ENCODE data around the gene TMA7. TPM values are rescaled to one million over a fixed set of nuclear protein-coding genes. Genes with fewer than 3 reads are reported as not detected.

TMA7 gene
- total and polyA plus RNA-seq, 2 donors (not counting 3 experiments of a cell fraction or from before 2014, with no cell fraction given), result 137 to 306 TPM

DNA sequence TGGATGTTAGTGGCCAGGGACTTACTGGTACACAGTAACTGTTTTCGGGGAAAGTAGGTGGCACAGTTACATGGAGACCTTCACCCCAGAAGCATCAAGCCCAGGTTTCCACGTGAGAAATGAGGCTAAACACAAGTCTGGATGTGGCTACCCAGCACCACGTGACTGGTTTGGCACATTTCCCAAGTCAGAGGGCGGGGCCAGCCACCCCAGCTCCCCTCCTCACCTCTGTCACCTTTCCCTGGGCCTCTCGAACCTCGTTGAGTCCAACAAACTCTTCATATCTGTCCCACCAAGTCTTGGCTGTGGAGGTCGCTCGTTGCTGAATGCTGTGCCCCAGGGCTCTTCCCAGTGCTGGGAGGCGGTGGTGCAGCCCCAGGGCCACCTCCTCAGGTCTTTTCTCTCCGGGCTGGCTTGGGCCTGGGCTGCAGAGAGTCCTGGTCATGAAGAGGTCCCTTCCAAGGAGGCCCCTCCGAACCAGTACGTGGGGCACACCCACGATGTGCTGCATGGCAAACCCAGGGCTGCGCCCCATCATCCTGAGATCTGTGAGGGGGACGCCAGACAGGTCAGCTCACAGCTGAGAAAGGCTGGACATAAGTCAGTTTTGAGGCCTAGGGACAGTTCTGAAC is 5.3 kb upstream of the TMA7 start:
- Histone ChIP-seq H3K79me2 (ENCODE audit: control insufficient read depth, insufficient read depth, low read length) (peaks cover under 1% of the 10 kb centered on the region), H3K9me1 (replicated peaks; ENCODE audit: control insufficient read depth, extremely low read depth, insufficient read depth, low read length) (no peaks in the 10 kb centered on the region), H3K4me1 (ENCODE audit: control insufficient read depth, extremely low read depth, insufficient read depth, low read length) (peaks cover 11% of the 10 kb centered on the region), H3K4me2 (ENCODE audit: insufficient read depth, low read length) (no peak overlapping the region), H4K20me1 (replicated peaks; ENCODE audit: control insufficient read depth, extremely low read depth, insufficient read depth, low read length) (no peaks in the 10 kb centered on the region), H2AFZ (ENCODE audit: low read depth, low read length) (no peak overlapping the region), H3K4me3 (replicated peaks in 1 of 3; ENCODE audit: insufficient read depth in 1 of 3, low read depth in 1 of 3, low read length in 3 of 3) (no peak overlapping the region), H3K9me3 (replicated peaks; ENCODE audit: control insufficient read depth, insufficient read depth, low read length) (no peaks in the 10 kb centered on the region), H3K36me3 (ENCODE audit: control insufficient read depth in 2 of 2, extremely low read depth in 1 of 2, insufficient read depth in 2 of 2, low read length in 2 of 2) (peaks cover 0 to 9% of the 10 kb centered on the region in 2 experiments), H3K27me3 (ENCODE audit: control insufficient read depth in 2 of 2, insufficient read depth in 2 of 2, low read length in 2 of 2) (no peaks in the 10 kb centered on the region), H3K27ac (ENCODE audit: insufficient read depth, low read depth, low read length) (no peak overlapping the region), H3K9ac (replicated peaks; ENCODE audit: extremely low read depth, insufficient read depth, low read length) (no peak overlapping the region)
- dilution Hi-C loops (cut with MboI; ENCODE audit: extremely low pct_ligation_motif_present, low sequenced_read_pairs) (no loop called here), intact Hi-C loops (cut with micrococcal nuclease) (no loop called here)
- no peak for TF ChIP-seq JUN (IDR thresholded peaks at IDR 0.05; ENCODE audit: borderline replicate concordance, insufficient read depth, insufficient read length, low read depth)
- TF ChIP-seq FOS (IDR thresholded peaks at IDR 0.05; ENCODE audit: borderline replicate concordance, insufficient read depth, low read length), result no peak
- TF ChIP-seq MYC (IDR thresholded peaks at IDR 0.05; ENCODE audit: low read depth, low read length), result no peak
- TF ChIP-seq, protein P1, sequence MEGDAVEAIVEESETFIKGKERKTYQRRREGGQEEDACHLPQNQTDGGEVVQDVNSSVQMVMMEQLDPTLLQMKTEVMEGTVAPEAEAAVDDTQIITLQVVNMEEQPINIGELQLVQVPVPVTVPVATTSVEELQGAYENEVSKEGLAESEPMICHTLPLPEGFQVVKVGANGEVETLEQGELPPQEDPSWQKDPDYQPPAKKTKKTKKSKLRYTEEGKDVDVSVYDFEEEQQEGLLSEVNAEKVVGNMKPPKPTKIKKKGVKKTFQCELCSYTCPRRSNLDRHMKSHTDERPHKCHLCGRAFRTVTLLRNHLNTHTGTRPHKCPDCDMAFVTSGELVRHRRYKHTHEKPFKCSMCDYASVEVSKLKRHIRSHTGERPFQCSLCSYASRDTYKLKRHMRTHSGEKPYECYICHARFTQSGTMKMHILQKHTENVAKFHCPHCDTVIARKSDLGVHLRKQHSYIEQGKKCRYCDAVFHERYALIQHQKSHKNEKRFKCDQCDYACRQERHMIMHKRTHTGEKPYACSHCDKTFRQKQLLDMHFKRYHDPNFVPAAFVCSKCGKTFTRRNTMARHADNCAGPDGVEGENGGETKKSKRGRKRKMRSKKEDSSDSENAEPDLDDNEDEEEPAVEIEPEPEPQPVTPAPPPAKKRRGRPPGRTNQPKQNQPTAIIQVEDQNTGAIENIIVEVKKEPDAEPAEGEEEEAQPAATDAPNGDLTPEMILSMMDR (IDR thresholded peaks at IDR 0.05; ENCODE audit: extremely low read depth in 1 of 2, insufficient read depth in 1 of 2, low read depth in 1 of 2, low read length in 2 of 2), result no peak
- CTCF ChIA-PET, result interaction anchor here (0.7 to 10.4 kb wide), 9 partner anchors 12 to 240 kb away, joined by 3 to 723 read pairs (median 63); partner anchors contain the start of genes ATRIP, CAMP and UCN2
- no TSS peak for BruUV-seq (replicated peaks)
- DNase-seq (ENCODE audit: low read depth, low spot score) (no peak), FAIRE-seq (no peak)
- POLR2A ChIA-PET, result no interaction called here

- H2AFZ ChIP-seq (ENCODE audit: low read depth, low read length), result no peak overlapping the region
- POLR2A ChIA-PET, result interaction anchor here (1.5 kb wide), 1 partner anchor 34 kb away, joined by 7 read pairs; no protein-coding TSS in a partner anchor
- H3K27ac ChIP-seq (ENCODE audit: insufficient read depth, low read depth, low read length), result no peak overlapping the region
- no peak overlapping the region for H3K4me3 ChIP-seq (replicated peaks in 1 of 3; ENCODE audit: insufficient read depth in 1 of 3, low read depth in 1 of 3, low read length in 3 of 3)
- H3K9me1 ChIP-seq (replicated peaks; ENCODE audit: control insufficient read depth, extremely low read depth, insufficient read depth, low read length), result no peaks in the 10 kb centered on the region
- no peak for TF ChIP-seq POLR2AphosphoS5 (IDR thresholded peaks at IDR 0.05; ENCODE audit: insufficient read depth, low read depth, low read length)
- TF ChIP-seq, protein P2, sequence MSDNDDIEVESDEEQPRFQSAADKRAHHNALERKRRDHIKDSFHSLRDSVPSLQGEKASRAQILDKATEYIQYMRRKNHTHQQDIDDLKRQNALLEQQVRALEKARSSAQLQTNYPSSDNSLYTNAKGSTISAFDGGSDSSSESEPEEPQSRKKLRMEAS (IDR thresholded peaks at IDR 0.05; ENCODE audit: insufficient read depth, insufficient read length), result no peak
- TF ChIP-seq, protein P1 (IDR thresholded peaks at IDR 0.05; ENCODE audit: extremely low read depth in 1 of 2, insufficient read depth in 1 of 2, low read depth in 1 of 2, low read length in 2 of 2), result no peak
- no peak for TF ChIP-seq GATA2 (IDR thresholded peaks at IDR 0.05; ENCODE audit: insufficient read depth, insufficient read length, low read depth, low read length)
- no peak for TF ChIP-seq FOS (IDR thresholded peaks at IDR 0.05; ENCODE audit: borderline replicate concordance, insufficient read depth, low read length)
- TF ChIP-seq EZH2 (IDR thresholded peaks at IDR 0.05; ENCODE audit: borderline replicate concordance, low read depth, low read length, severe bottlenecking), result no peak
- no TSS peak for BruUV-seq (replicated peaks)
- peaks cover 3% of the 10 kb centered on the region for H3K79me2 ChIP-seq (ENCODE audit: control insufficient read depth, insufficient read depth, low read length)
- DNase-seq (ENCODE audit: low read depth, low spot score), result no peak
- CTCF ChIA-PET, result interaction anchor here (0.8 to 10.4 kb wide), 40 partner anchors 9 to 278 kb away, joined by 3 to 723 read pairs (median 22); partner anchors contain the start of genes ATRIP, CAMP, CDC25A and NME6
- intact Hi-C loops (cut with micrococcal nuclease), result no loop called here
- dilution Hi-C loops (cut with MboI; ENCODE audit: extremely low pct_ligation_motif_present, low sequenced_read_pairs), result no loop called here
- H3K36me3 ChIP-seq (ENCODE audit: control insufficient read depth in 2 of 2, extremely low read depth in 1 of 2, insufficient read depth in 2 of 2, low read length in 2 of 2), result peaks cover 0 to 9% of the 10 kb centered on the region in 2 experiments
- FAIRE-seq, result no peak
- no peak overlapping the region for H3K9ac ChIP-seq (replicated peaks; ENCODE audit: extremely low read depth, insufficient read depth, low read length)
- peaks cover 9% of the 10 kb centered on the region for H3K4me1 ChIP-seq (ENCODE audit: control insufficient read depth, extremely low read depth, insufficient read depth, low read length)
- H3K9me3 ChIP-seq (replicated peaks; ENCODE audit: control insufficient read depth, insufficient read depth, low read length), result no peaks in the 10 kb centered on the region
- H4K20me1 ChIP-seq (replicated peaks; ENCODE audit: control insufficient read depth, extremely low read depth, insufficient read depth, low read length), result no peaks in the 10 kb centered on the region
- no peaks in the 10 kb centered on the region for H3K27me3 ChIP-seq (ENCODE audit: control insufficient read depth in 2 of 2, insufficient read depth in 2 of 2, low read length in 2 of 2)
- H3K4me2 ChIP-seq (ENCODE audit: insufficient read depth, low read length), result no peak overlapping the region
These were observed 4.8 kb upstream of the TMA7 start for GRCh38 chr3:48435223-48435595.

Measured in endothelial cell of umbilical vein (primary cell).